ENCODE results near the gene FOSL2. TPM values are rescaled to one million over a fixed set of nuclear protein-coding genes. Genes with fewer than 3 reads are reported as not detected.
"Not testable (repeated sequence)": the region's sequence is repeated elsewhere in the genome, so short reads cannot be mapped to it uniquely, and the experiment has no call there.

Gene FOSL2
- total and polyA plus RNA-seq, 10 of the 15 experiments (the other 5 are each of a cell fraction or from before 2014, with no cell fraction given) = 0.05 to 1.3 (median 0.34) TPM

GRCh38 chr2:28371728-28372127 lies 20.9 kb upstream of the FOSL2 start:
- FAIRE-seq; H3K79me2 ChIP-seq (ENCODE audit: control insufficient read depth, insufficient read depth, low read length); H3K27ac ChIP-seq (ENCODE audit: control insufficient read depth, insufficient read depth); H3K4me2 ChIP-seq (ENCODE audit: control insufficient read depth, insufficient read depth); H4K20me1 ChIP-seq (ENCODE audit: control insufficient read depth, insufficient read depth); H3K36me3 ChIP-seq (ENCODE audit: control insufficient read depth in 2 of 2, insufficient read depth in 2 of 2, low read length in 1 of 2); H3K27me3 ChIP-seq (replicated peaks in 1 of 2; ENCODE audit: control insufficient read depth in 2 of 2, insufficient read depth in 2 of 2, low read length in 1 of 2); ATAC-seq; CTCF ChIA-PET; H3K9me3 ChIP-seq (replicated peaks; ENCODE audit: control insufficient read depth, insufficient read depth, low read length); POLR2A ChIA-PET; BruUV-seq (replicated peaks); H3K4me1 ChIP-seq (ENCODE audit: control insufficient read depth, insufficient read depth, low read length); in situ Hi-C loops (cut with MboI); H2AFZ ChIP-seq (ENCODE audit: control insufficient read depth, low read depth, low read length); H3K9ac ChIP-seq (ENCODE audit: control insufficient read depth, insufficient read depth, low read length); H3K4me3 ChIP-seq; DNase-seq (ENCODE audit: low read depth, low spot score); RAD21 ChIA-PET (ENCODE audit: unreplicated experiment); intact Hi-C loops (cut with micrococcal nuclease; ENCODE audit: unreplicated experiment); SMC1A ChIA-PET (ENCODE audit: uncharacterized antibody, unreplicated experiment): not testable (repeated sequence)
- WGBS (ENCODE audit: insufficient coverage, insufficient replicate concordance, low lambda C conversion rate, missing lambda C conversion rate) = 83% methylated on average over 4 of the region's 4 CpGs

- H3K9me3 ChIP-seq (replicated peaks; ENCODE audit: control insufficient read depth, insufficient read depth, low read length) = no peaks in the 10 kb centered on the region
- H3K27me3 ChIP-seq (replicated peaks in 1 of 2; ENCODE audit: control insufficient read depth in 2 of 2, insufficient read depth in 2 of 2, low read length in 1 of 2) = no peaks in the 10 kb centered on the region; a peak in 2 of 4 replicates
- in situ Hi-C loops (cut with MboI) = no loop called here
- DNase-seq (ENCODE audit: low read depth, low spot score) (no peak), ATAC-seq (no peak), FAIRE-seq (no peak)
- H3K79me2 ChIP-seq (ENCODE audit: control insufficient read depth, insufficient read depth, low read length) = no peaks in the 10 kb centered on the region
- H3K4me3 ChIP-seq = no peak overlapping the region
- H4K20me1 ChIP-seq (ENCODE audit: control insufficient read depth, insufficient read depth) = no peaks in the 10 kb centered on the region
- H3K9ac ChIP-seq (ENCODE audit: control insufficient read depth, insufficient read depth, low read length) = no peak overlapping the region
- no peaks in the 10 kb centered on the region for H3K36me3 ChIP-seq (ENCODE audit: control insufficient read depth in 2 of 2, insufficient read depth in 2 of 2, low read length in 1 of 2)
- CTCF ChIA-PET = no interaction called here
- SMC1A ChIA-PET (ENCODE audit: uncharacterized antibody, unreplicated experiment) = interaction anchor here (0.6 kb wide), 1 partner anchor 281 kb away, joined by 3 read pairs; no protein-coding TSS in a partner anchor
- no TSS peak for BruUV-seq (replicated peaks)
- no peak overlapping the region for H3K4me2 ChIP-seq (ENCODE audit: control insufficient read depth, insufficient read depth)
- intact Hi-C loops (cut with micrococcal nuclease; ENCODE audit: unreplicated experiment) = no loop called here
- H3K27ac ChIP-seq (ENCODE audit: control insufficient read depth, insufficient read depth) = no peak overlapping the region
- TF ChIP-seq NFYB (IDR thresholded peaks at IDR 0.05; ENCODE audit: insufficient read depth, low read depth, low read length) (no peak), SMAD1 (IDR thresholded peaks at IDR 0.05; ENCODE audit: low read depth, partially characterized antibody) (no peak), EZH2 (IDR thresholded peaks at IDR 0.05; ENCODE audit: borderline replicate concordance, control insufficient read depth, low read depth, low read length) (no peak), ZNF384 (IDR thresholded peaks at IDR 0.05; ENCODE audit: borderline replicate concordance, low read depth, low read length) (no peak), NBN (IDR thresholded peaks at IDR 0.05) (no peak), NFIC (IDR thresholded peaks at IDR 0.05; ENCODE audit: low read depth, low read length) (no peak), LARP7 (IDR thresholded peaks at IDR 0.05) (no peak), NR2F1 (conservative IDR thresholded peaks at IDR 0.05) (no peak), IRF3 (IDR thresholded peaks at IDR 0.05) (no peak), POLR2A (IDR thresholded peaks at IDR 0.05; ENCODE audit: low read depth, low read length) (no peak)
- TF ChIP-seq, protein P1, sequence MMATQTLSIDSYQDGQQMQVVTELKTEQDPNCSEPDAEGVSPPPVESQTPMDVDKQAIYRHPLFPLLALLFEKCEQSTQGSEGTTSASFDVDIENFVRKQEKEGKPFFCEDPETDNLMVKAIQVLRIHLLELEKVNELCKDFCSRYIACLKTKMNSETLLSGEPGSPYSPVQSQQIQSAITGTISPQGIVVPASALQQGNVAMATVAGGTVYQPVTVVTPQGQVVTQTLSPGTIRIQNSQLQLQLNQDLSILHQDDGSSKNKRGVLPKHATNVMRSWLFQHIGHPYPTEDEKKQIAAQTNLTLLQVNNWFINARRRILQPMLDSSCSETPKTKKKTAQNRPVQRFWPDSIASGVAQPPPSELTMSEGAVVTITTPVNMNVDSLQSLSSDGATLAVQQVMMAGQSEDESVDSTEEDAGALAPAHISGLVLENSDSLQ (IDR thresholded peaks at IDR 0.05) = no peak
- TF ChIP-seq, protein P2, sequence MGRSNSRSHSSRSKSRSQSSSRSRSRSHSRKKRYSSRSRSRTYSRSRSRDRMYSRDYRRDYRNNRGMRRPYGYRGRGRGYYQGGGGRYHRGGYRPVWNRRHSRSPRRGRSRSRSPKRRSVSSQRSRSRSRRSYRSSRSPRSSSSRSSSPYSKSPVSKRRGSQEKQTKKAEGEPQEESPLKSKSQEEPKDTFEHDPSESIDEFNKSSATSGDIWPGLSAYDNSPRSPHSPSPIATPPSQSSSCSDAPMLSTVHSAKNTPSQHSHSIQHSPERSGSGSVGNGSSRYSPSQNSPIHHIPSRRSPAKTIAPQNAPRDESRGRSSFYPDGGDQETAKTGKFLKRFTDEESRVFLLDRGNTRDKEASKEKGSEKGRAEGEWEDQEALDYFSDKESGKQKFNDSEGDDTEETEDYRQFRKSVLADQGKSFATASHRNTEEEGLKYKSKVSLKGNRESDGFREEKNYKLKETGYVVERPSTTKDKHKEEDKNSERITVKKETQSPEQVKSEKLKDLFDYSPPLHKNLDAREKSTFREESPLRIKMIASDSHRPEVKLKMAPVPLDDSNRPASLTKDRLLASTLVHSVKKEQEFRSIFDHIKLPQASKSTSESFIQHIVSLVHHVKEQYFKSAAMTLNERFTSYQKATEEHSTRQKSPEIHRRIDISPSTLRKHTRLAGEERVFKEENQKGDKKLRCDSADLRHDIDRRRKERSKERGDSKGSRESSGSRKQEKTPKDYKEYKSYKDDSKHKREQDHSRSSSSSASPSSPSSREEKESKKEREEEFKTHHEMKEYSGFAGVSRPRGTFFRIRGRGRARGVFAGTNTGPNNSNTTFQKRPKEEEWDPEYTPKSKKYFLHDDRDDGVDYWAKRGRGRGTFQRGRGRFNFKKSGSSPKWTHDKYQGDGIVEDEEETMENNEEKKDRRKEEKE (IDR thresholded peaks at IDR 0.05) = no peak
- no peak overlapping the region for H2AFZ ChIP-seq (ENCODE audit: control insufficient read depth, low read depth, low read length)
- RAD21 ChIA-PET (ENCODE audit: unreplicated experiment) = no interaction called here
- no peaks in the 10 kb centered on the region for H3K4me1 ChIP-seq (ENCODE audit: control insufficient read depth, insufficient read depth, low read length)
- POLR2A ChIA-PET = no interaction called here
- 52% methylated on average over 4 of the region's 4 CpGs for WGBS (ENCODE audit: insufficient coverage, insufficient replicate concordance, low lambda C conversion rate, missing lambda C conversion rate)
Observed at GRCh38 chr2:28373854-28374253, 18.8 kb upstream of the FOSL2 start.

Data from GM12878 (cell line).